Lower leg skin (tissue), 4 donors: Measurements from ENCODE around the gene RGS11. TPM values are rescaled to one million over a fixed set of nuclear protein-coding genes. Genes with fewer than 3 reads are reported as not detected.

ENCODE experiments used
- DNase-seq, 2 donors: peaks; one replicate each; pipeline ENCODE4 v3.0.0-alpha.2; 2019; ENCODE audit warnings: low spot score in 2 of 2
- H3K4me3 ChIP-seq: fragments of 200-600 bp; sonication (generic); 2 replicates; pipeline ENCODE4 v1.5.1; 2017; ENCODE audit warnings: mild to moderate bottlenecking, low read depth; ENCODE audit not compliant: poor library complexity, severe bottlenecking
- POLR2A ChIP-seq, 2 donors: fragments of 450-650 bp; IDR thresholded peaks; one replicate each; pipeline ENCODE4 v1.6.1; 2016 to 2017; ENCODE audit warnings: antibody characterized with exemption in 2 of 2, mild to moderate bottlenecking in 1 of 2, moderate library complexity in 1 of 2
- WGBS, 2 donors: methylation state at CpG; one replicate each; pipeline ENCODE4 v1.1.5; 2018; 5-methylcytosine and 5-hydroxymethylcytosine counted together
- intact Hi-C: fragments of 100-400 bp; cut with DNase I; formaldehyde crosslinking; loops from one replicate; pipeline ENCODE4 v1.15.0; 2023; ENCODE audit warnings: low total_unique reads
- total RNA-seq, 4 donors: library from RNA; depleted of rRNA; stranded (reverse); fragments of >200 nt; gene quantifications; one replicate each; pipeline ENCODE4 v1.1.0, GENCODE V29; 2016
- TF ChIP-seq, protein P1 (sequence below), 3 donors: fragments of 450-650 bp; IDR thresholded peaks; one replicate each; pipeline ENCODE4 v1.5.1; 2016; ENCODE audit warnings: antibody characterized with exemption in 3 of 3, mild to moderate bottlenecking in 3 of 3, moderate library complexity in 2 of 3

RGS11 gene
- total RNA-seq, 4 donors from 2014 or later = 0.08 to 2.7 (median 1.6) TPM

GRCh38 chr16:265002-265529, 10.7 kb downstream of the RGS11 start:
- H3K4me3 ChIP-seq = no peak overlapping the region
- intact Hi-C loops = no loop called here
- no peak for TF ChIP-seq POLR2A (IDR thresholded peaks at IDR 0.05)
- TF ChIP-seq, protein P1, sequence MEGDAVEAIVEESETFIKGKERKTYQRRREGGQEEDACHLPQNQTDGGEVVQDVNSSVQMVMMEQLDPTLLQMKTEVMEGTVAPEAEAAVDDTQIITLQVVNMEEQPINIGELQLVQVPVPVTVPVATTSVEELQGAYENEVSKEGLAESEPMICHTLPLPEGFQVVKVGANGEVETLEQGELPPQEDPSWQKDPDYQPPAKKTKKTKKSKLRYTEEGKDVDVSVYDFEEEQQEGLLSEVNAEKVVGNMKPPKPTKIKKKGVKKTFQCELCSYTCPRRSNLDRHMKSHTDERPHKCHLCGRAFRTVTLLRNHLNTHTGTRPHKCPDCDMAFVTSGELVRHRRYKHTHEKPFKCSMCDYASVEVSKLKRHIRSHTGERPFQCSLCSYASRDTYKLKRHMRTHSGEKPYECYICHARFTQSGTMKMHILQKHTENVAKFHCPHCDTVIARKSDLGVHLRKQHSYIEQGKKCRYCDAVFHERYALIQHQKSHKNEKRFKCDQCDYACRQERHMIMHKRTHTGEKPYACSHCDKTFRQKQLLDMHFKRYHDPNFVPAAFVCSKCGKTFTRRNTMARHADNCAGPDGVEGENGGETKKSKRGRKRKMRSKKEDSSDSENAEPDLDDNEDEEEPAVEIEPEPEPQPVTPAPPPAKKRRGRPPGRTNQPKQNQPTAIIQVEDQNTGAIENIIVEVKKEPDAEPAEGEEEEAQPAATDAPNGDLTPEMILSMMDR (IDR thresholded peaks at IDR 0.05) = no peak
- no peak for DNase-seq
- WGBS, 2 donors = 90 to 91% methylated on average over 12 to 14 of the region's 14 CpGs

DNA sequence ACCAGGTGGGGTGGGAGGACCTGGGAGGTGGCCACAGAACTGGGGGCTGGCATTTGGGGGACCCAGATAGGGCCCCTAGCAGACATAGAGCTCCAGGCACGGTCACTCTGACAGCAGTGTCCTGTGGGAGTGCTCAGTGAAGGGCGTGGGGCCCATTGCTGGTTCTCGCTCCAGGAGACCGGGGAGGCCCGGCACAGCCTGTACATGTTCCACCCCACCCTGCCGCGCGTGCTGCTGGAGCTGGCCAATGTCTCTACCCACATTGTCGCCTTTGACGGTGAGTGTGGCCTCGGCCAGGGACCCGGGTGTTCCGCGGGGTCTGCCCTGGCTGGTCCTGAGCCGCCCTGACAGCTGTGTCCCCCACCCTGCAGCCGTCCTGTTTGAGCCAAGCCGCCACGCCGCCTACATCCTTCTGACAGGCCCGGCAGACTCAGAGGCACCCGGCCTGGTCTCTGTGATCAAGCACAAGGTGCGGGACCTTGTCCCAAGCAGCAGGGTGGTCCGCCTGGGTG, 11.2 kb downstream of the RGS11 start:
- TF ChIP-seq POLR2A (IDR thresholded peaks at IDR 0.05) = no peak
- TF ChIP-seq, protein P1 (IDR thresholded peaks at IDR 0.05) = no peak
- H3K4me3 ChIP-seq = no peak overlapping the region
- no peak for DNase-seq
- 81 to 85% methylated on average over 6 to 20 of the region's 23 CpGs for WGBS, 2 donors
- intact Hi-C loops = no loop called here

DNA sequence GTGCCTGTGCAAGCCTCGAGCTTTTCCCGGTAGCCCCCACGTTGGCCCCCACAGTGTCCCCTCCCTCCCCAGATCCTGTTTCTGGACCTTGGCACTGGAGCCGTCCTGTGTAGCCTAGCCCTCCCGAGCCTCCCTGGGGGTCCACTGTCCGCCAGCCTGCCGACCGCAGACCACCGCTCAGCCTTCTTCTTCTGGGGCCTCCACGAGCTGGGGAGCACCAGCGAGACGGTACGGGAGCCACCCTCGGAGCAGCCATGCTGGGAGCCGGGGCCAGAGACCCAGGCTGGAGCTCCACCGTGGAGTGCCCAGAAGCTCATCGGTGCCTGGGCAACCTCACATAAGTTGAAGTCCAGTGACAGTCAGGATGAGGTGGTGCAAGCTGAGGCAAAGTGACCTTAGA, 11.8 kb downstream of the RGS11 start:
- intact Hi-C loops = no loop called here
- TF ChIP-seq, protein P1 (IDR thresholded peaks at IDR 0.05) = no peak
- TF ChIP-seq POLR2A (IDR thresholded peaks at IDR 0.05) = no peak
- 94 to 95% methylated on average over 9 to 17 of the region's 17 CpGs for WGBS, 2 donors
- no peak overlapping the region for H3K4me3 ChIP-seq
- DNase-seq = no peak

- no peak for DNase-seq
- 88 to 93% methylated on average over 30 to 31 of the region's 35 CpGs for WGBS, 2 donors
These were observed 12.5 kb downstream of the RGS11 start for GRCh38 chr16:263182-263774.

GRCh38 chr16:262121-262745, 13.5 kb downstream of the RGS11 start:
- WGBS, 2 donors = 96 to 97% methylated on average over 29 of the region's 29 CpGs
- no peak for TF ChIP-seq POLR2A (IDR thresholded peaks at IDR 0.05)
- TF ChIP-seq, protein P1 (IDR thresholded peaks at IDR 0.05) = no peak
- no peak for DNase-seq
- no peak overlapping the region for H3K4me3 ChIP-seq
- intact Hi-C loops = no loop called here

More at GRCh38 chr16:263182-263774, 12.5 kb downstream of the RGS11 start:
- intact Hi-C loops = no loop called here
- H3K4me3 ChIP-seq = no peak overlapping the region
- TF ChIP-seq, protein P1 (IDR thresholded peaks at IDR 0.05) = no peak
- TF ChIP-seq POLR2A (IDR thresholded peaks at IDR 0.05) = no peak
